ENCODE results near the gene COQ8A. TPM values are rescaled to one million over a fixed set of nuclear protein-coding genes. Genes with fewer than 3 reads are reported as not detected.
A peak's percentile ranks its signal among the peaks of the same experiment; 100 is the strongest.

COQ8A gene
- total RNA-seq: 438 TPM
- long read RNA-seq, transcript COQ8A-201 (15 exons, 2,872 nt): major isoform, 837 of 1,271 reads
- long read RNA-seq, partial matches to known transcripts: 349 of 1,271 reads
- long read RNA-seq, other reads (novel, unspliced or antisense): 80 of 1,271 reads

DNA sequence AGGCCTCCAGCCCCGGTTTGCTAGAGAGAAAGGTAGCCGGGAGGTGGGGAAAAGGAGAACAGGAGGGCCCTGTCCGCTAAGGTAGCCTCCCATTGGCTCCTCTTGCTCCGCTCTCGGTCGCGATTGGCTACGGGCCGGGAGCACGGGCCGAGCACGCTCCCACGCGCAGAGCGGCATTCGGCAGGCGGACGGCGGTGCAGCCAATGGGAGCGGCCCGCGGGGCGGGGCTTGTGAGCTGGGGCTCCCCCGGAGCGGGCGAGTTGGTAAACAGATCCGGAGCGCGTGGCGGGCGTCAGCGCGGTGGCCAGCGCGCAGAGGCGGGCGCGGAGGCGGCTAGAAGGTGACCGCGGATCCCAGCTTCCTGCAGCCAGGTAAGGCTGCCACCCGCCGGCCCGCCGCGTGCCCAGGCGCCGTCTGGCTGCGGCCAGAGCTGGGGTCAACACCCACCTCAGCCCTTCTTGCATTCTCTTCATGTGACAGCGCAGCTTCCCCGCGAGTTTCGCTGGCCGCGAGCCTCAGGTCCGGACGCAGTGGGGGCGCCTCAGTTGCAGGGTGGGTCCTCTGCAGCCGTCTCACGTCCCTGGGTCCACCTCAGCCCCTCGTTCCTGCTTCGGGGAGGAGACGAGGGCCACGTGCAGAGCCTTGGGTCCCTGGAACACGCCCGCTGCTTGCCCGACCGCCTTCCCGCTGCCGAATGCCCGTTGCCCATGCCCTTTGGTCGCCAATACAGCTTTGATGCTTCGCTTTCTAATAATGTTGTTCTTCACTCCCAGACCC is at the start of gene COQ8A:
Gene COQ8A, plus strand, starts transcription at position 266 of the 777 bp plus-strand sequence. CDS start 21,092 bp downstream, outside the sequence.
- DNase-seq (peak; percentile 100), ATAC-seq (peak; percentile 94)
- intact Hi-C loops (cut with micrococcal nuclease): no loop called here

DNA sequence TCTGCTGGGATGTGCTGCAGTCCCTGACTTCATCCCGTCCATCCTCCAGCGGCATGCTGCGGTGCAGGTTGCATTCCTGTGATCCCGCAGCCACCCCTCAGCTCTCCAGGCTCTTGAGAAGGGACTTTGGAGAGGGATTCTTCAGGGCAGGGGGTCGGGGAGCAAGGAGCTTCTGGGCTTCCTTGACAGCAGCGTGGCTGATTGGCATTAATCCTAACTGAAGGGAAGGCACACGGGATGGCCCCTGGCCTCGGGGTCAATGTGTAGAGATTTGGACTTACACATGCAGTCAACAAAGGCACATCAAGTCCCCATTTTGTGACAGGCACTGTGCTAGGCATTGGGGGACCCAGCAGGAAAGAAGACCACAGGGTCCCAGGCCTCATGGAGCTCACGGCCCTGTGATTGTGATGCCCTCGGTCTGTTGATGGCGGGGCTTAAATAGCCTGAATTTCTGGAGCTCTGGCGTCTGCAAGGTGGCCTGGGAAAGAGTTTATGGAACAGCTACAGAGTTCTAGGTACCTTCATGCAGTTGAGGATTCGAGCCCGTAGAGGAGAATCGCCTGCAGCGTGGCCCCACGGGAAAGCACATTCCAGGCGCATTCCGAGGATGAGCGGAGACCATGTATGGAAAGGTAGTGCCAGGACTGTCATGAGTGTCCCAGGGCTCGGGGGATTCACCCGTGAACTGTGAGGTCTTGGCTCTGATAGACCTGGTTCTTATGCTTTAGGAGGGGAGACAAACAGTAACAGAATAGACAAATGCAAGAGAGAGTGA is 49.6 kb upstream of the COQ8A start:
- no peak for ATAC-seq
- intact Hi-C loops (cut with micrococcal nuclease): no loop called here
- no peak for DNase-seq

DNA sequence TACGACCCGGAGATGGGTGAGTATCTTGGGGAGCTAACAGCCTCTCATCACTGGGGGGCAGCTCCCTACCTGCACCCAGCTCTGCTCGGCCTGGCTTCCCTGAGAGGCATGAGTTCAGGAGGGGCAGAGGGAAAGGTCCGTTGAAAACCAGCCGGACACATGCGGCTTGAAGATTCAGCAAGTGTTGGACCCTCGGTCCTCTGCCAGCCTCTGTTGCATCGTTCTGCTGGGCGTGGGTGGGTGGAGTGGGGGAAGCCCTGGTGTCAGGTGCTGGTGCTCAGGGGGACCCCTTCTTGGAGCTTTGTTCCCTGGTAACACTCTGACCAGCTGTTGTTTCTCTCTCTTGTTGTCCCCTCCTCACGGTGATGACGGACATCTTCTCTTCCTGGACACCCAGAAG is 48.7 kb upstream of the COQ8A start:
- DNase-seq: no peak
- ATAC-seq: no peak
- intact Hi-C loops (cut with micrococcal nuclease): no loop called here

DNA sequence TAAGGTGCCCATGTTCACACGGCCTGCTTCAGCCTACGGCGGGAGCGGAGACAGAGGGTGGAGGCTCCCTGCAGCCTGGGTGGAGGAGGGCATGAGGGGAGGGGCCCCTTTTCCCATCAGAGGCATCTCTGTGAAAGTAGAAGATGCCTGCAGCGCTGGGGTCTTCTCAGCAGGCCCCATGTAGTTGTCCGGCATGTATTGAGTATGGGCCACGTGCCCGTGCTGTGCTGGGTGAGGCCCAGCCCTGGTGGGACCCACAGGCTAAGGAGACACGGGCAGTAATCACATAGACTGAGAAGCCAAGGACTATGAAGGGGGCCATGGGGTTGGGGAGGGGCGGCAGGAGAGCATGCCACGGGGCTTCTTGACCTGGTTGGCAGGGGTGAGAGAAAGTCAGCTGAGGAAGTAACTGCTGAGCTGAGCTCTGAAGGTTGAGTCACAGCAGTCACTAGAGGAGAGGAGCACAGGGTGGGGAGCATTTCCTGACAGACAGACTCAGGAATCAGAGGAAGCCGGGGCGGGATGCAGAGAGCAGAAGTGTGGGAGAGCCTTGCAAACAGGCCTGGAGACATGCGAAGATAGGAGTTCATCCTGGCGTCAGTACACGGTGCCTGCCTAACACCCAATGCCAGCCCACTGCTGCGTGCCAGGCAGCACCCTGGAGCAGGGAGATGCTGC is 48.1 kb upstream of the COQ8A start:
- intact Hi-C loops (cut with micrococcal nuclease): no loop called here
- peak; percentile 37 for DNase-seq
- peak; percentile 64 for ATAC-seq

DNA sequence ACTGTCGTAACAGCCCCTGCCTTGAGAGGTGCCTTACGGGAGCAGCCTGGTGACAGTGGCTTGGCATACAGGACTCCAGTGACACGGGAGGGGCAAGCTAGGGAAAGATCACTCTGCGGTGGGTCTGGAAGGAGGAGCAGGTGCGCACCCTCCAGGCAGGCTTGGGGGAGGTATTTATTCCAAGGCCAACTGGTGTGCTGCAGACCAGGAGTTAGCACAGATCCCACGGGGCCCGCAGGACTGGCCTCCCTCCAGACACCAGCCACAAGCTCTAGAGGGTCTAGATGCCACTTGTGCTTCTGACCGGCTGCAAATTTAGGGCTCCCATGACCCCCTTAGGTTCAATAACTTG is 47.6 kb upstream of the COQ8A start:
- DNase-seq (no peak), ATAC-seq (no peak)
- intact Hi-C loops (cut with micrococcal nuclease): no loop called here

DNA sequence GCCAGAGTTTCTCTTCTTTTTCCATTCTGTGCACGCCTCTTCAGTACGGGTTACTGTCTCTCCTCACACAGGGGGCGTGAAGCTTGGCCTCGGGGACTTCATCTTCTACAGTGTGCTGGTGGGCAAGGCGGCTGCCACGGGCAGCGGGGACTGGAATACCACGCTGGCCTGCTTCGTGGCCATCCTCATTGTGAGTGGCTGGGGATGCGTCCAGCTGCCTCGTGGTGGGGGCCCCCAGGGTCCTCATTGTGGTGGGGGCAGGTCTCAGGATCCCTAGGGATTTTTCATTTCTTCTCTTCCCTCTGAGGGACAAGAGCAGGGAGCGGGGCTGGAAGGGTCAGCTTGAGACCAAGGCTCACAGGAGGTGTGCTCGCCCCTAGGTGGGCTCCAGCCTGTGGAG is 46.2 kb upstream of the COQ8A start:
- intact Hi-C loops (cut with micrococcal nuclease): no loop called here
- no peak for ATAC-seq
- DNase-seq: no peak

DNA sequence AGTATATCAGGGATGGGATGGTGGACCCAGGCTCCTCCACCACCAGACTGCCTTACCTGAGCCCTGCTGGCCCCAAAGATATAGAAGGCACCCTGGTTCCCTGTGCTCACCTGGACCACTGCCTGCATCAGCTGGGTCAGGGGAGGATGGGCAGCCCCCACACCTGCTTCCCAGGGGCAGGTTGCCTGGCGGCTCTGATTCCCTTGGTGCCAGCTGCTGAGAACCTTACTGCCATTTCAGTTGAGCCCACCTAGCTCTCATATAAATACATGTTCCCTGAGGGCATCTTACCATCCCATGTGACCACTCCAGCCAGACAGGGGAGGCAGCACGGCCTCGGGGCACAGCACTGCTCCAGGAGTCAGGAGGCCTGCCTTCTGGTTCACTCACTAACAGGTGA is 45.3 kb upstream of the COQ8A start:
- no peak for ATAC-seq
- intact Hi-C loops (cut with micrococcal nuclease): no loop called here
- DNase-seq: no peak

DNA sequence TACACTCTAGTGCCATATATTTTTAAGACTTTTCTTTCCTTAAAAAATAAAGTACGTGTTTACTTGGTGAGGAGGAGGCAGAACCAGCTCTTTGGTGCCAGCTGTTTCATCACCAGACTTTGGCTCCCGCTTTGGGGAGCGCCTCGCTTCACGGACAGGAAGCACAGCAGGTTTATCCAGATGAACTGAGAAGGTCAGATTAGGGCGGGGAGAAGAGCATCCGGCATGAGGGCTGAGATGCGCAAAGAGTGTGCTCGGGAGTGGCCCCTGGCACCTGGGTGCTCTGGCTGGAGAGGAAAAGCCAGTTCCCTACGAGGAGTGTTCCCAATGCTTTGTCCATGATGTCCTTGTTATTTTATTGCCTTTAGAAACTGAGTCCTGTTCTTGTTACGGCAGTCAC is 44.5 kb upstream of the COQ8A start:
- DNase-seq (no peak), ATAC-seq (no peak)
- intact Hi-C loops (cut with micrococcal nuclease): no loop called here

DNA sequence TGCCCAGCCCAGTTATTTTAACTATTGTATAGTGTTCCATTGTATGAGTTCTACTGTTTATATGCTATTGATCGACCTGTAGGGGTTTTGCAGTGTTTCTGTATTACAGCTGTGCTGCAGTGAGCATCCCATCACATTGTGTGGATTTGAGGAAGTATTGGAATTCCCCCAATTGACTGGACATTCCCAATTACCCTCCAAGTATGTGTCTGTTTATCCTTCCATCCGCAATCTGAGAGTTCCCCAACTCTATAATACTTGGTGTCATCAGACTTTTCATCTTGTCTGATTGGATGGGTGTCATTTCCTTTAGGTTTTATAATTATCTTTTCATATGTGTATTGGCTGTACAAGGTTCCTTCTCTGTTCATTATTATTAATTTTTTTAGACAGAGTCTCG is 41.8 kb upstream of the COQ8A start:
- no peak for ATAC-seq
- intact Hi-C loops (cut with micrococcal nuclease): no loop called here
- DNase-seq: no peak

DNA sequence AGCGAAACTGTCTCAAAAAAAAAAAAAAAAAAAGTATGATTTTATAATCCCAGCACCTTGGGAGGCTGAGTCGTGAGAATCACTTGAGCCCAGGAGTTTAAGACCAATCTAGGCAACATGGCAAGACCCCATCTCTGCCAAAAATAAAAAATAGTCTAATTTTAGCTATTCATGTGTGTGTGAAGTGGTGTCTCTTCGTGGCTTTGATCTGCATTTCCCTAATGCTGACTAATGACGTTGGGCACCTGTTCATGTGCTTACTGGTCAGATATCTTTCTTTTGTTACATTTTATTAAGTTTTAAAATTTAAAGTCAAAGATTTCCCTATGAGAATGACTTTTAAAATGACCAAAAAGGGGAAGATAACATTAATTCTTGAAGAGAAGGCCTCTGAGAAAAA is 38.7 kb upstream of the COQ8A start:
- DNase-seq (no peak), ATAC-seq (no peak)
- intact Hi-C loops (cut with micrococcal nuclease): no loop called here

DNA sequence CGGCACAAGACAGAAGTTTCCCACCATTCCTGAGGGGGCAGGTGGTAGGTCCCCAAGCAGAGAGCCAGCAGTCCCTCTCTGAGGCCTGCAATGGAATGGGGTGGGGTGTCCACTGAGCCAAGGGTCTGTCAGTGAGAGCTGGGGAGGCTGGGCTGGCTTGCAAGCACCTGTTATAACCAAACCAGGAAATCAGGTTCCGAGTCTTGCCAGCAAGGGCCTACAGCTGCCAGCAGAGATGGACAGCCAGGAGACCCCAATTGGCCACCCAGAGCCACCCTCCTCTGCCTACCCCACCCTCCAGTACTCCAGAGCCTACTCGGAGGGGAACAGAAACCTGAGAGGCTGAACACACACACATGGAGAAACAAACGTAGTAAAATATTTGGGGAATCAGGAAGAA is 37.5 kb upstream of the COQ8A start:
- ATAC-seq (no peak), DNase-seq (no peak)
- intact Hi-C loops (cut with micrococcal nuclease): no loop called here

DNA sequence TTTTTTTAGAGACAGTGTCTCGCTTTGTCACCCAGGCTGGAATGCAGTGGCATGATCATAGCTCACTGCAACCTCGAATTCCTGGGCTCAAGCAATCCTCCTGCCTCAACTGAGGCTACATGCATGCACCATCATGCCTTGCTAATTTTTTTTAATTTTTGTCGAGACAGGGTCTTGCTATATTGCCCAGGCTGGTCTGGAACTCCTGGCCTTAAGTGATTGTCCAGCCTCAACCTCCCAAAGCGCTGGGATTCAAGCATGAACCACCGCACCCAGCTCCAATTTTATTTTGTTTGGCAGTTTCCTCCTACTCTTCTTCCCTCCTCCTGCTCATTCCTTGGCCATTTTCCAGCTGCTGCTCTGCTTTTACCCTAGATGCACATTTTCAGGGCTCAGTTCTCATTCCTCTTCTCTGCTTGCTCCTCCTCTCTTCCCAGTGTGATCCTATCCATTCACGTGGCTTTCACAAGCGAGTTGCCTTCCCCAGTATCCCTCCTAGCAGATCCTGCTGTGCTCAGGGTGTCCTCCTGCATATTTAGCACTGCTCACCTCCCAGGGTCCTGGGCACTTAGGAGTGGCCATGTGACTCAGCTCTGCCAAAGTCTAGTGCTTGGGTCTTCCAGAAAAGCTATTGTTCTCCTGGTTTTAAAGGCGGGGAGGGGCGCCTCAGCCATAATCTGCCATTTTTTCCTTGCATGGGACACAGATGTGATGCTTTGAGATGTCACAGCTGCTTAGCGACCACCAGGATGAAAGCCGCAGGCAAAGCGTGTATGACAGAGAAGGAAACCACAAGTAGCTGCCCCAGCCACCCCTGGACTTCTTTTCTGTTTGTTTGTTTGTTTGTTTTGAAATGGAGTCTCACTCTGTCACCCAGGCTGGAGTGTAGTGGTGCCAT is 36.0 kb upstream of the COQ8A start:
- peak; percentile 33 for ATAC-seq
- DNase-seq: no peak
- intact Hi-C loops (cut with micrococcal nuclease): no loop called here

DNA sequence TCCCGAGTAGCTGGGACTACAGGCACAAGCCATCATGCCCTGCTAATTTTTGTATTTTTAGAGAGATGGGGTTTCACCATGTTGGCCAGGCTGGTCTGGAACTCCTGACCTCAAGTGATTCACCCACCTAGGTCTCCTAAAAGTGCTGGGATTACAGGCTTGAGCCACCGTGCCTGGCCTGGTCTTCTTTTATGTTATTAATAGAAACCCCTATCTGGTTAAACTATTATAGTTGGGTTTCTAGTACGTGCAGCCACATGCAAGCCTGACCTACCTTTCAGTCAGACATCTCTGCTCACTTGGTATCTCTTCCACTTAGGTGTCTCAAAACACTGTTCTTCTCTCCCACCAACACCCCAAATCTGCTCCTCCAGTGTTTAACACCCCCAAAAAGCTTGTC is 35.3 kb upstream of the COQ8A start:
- ATAC-seq (peak; percentile 73), DNase-seq (no peak)
- intact Hi-C loops (cut with micrococcal nuclease): no loop called here

DNA sequence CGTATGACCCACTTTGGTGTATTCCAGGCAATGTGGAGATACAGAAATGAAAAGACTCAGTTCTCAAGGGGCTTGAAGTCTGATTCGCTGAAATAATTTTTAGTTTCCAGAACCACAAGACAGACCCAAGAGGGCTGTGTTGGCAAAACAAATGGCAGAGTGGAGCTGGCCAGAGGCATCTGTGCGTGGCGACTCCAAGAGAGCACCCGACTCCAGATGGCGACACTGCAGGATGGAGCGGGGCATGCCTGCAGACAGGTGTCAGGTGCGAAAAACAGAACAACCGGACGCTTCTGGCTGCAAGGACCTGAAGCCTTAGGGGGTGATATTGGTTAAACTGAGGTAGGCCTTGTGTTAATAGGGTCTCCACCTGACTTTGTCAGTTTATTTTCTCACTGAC is 31.7 kb upstream of the COQ8A start:
- no peak for ATAC-seq
- no peak for DNase-seq
- intact Hi-C loops (cut with micrococcal nuclease): no loop called here

DNA sequence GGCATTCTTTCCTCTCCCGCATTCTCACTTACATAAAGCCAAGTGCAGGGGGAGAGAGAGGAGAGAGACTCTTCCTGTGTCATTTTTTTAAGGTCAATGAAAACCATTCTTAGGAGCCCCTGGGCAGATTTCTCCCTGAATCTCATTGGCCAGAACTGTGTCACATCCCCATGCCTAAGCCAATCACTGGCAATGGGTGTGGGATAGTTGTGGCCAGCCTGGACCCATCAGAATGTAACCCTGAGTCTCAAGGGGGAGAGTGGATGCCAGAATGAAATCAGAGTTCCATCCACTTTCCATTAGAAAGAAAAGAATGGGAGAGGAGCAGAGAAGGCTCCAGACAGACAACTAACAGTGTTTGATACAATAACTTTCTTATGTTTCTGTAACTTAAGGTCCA is 31.2 kb upstream of the COQ8A start:
- intact Hi-C loops (cut with micrococcal nuclease): no loop called here
- ATAC-seq: no peak
- DNase-seq: no peak

DNA sequence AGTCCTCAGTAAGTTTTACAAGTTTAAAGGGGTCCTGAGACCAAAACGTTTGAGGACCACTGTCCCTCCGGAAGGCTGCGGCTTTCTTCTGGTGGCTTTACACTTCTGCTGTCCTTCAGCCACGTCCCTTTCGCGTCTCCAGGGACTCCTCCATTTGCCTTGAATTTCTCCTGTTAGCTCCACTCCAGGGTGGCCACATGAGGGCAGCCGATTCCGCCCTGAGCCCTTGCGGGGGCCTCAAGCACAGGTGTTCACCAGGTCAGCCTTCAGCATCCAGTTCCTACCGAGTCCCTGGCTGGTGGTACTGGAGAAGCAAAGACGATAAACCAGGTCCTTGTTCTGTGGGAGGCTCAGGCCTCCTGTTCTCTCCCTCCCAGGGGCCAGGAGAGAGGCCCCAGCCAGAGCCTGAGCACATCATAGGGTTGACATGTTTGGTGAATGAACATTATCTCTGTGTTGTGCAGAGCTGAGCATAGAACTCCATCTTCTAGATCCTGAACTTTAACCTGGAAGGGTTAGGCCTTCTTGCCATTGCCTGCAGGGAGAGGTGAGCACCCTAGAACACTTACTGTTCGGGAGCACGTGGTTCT is 27.4 kb upstream of the COQ8A start:
- DNase-seq (peak; percentile 75), ATAC-seq (peak; percentile 83)
- intact Hi-C loops (cut with micrococcal nuclease): no loop called here

DNA sequence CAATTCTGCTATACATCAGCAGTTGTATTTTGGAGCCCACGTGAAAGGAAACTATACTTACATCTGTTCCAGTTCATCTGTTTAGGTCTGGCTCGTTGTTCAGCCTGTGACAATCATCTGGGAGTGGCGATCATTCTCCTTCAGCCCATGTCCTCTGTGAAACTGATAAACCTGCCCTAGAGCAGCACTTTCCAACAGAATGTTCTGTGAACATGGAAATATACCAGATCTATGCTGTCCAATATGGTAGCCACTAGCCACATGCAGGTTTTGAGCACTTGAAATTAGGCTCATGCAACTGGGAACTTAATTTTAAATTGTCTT is 24.5 kb upstream of the COQ8A start:
- DNase-seq (no peak), ATAC-seq (peak; percentile 21)
- intact Hi-C loops (cut with micrococcal nuclease): no loop called here

DNA sequence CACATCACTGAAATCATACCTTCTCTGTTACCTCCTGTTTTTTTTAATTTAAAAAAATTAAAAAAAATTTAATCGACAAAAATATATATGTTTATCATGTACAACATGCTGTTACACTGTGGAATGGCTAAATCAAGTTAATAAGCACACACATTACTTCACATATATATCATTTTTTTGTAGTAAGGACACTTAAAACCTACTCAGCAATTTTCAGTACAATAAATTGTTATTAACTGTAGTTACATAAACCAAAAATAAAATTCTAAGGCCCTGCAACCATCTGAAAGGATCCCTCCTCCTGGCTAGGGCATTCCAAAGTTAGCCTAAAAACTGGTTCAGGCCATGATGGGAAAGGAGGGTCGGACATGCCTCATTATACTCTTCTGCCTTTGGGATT is 23.6 kb upstream of the COQ8A start:
- intact Hi-C loops (cut with micrococcal nuclease): no loop called here
- ATAC-seq (no peak), DNase-seq (no peak)

DNA sequence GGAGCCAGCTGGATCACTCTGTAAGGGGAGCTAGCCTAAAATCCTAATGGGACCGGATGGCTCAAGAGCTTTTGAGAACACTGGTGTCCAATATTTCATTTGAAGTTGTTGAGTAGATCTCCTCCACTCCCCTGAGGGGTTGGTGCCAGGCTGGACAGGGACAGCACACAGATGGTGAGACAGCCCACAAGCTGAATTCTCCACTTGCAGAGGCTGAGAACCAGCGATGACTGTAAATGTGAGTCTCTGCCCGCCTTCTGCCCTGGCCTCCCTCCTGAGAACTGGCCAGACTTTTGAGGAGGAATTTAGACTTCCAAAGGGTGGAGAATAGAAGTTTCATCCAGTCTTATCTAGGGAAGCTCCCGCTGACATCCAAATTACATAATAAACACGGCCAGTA is 20.5 kb upstream of the COQ8A start:
- intact Hi-C loops (cut with micrococcal nuclease): no loop called here
- ATAC-seq (no peak), DNase-seq (no peak)
